Gastrocnemius medialis (tissue), 4 donors: ENCODE measurements around the gene MCU. TPM values are rescaled to one million over a fixed set of nuclear protein-coding genes. Genes with fewer than 3 reads are reported as not detected.
A peak's percentile ranks its signal among the peaks of the same experiment; 100 is the strongest.

Source experiments
- ATAC-seq, 2 donors: fragments of 150-250 bp; one replicate each; pipeline ENCODE4 v1.9.1; 2016
- DNase-seq, 2 donors: peaks; one replicate each; pipeline ENCODE4 v3.0.0-alpha.2; 2019
- H3K27ac ChIP-seq, 4 donors: fragments of 200-600 bp; sonication (generic); 1 replicate in 1 of 4; 2 replicates in 3 of 4; pipeline ENCODE4 v1.5.1; 2016 to 2018; ENCODE audit warnings: mild to moderate bottlenecking in 2 of 4, moderate library complexity in 1 of 4
- H3K27me3 ChIP-seq, 3 donors: fragments of 200-600 bp; sonication (generic) in 2 of 3; 1 replicate in 1 of 3; 2 replicates in 2 of 3; pipeline versions ENCODE4 v1.5.1 to v1.6.0; 2016 to 2019; ENCODE audit warnings: mild to moderate bottlenecking in 1 of 3, moderate library complexity in 1 of 3
- H3K36me3 ChIP-seq, 2 donors: fragments of 200-600 bp; sonication (generic) in 1 of 2; one replicate each; pipeline ENCODE4 v1.5.1; 2017 to 2018
- H3K4me1 ChIP-seq, 2 donors: fragments of 200-600 bp; sonication (generic) in 1 of 2; one replicate each; pipeline ENCODE4 v1.5.1; 2016 to 2017; ENCODE audit warnings: mild to moderate bottlenecking in 2 of 2
- H3K4me3 ChIP-seq, 4 donors: fragments of 200-600 bp; sonication (generic) in 3 of 4; 1 replicate in 1 of 4; 2 replicates in 3 of 4; pipeline ENCODE4 v1.5.1; 2016 to 2019; ENCODE audit warnings: mild to moderate bottlenecking in 2 of 4
- H3K9me3 ChIP-seq, 3 donors: fragments of 200-600 bp; sonication (generic) in 2 of 3; 1 replicate in 1 of 3; 2 replicates in 2 of 3; pipeline ENCODE4 v1.5.1; 2016 to 2019
- POLR2A ChIP-seq, 2 donors: fragments of 450-650 bp; IDR thresholded peaks; one replicate each; pipeline ENCODE4 v1.6.1; 2017; ENCODE audit warnings: antibody characterized with exemption in 2 of 2, mild to moderate bottlenecking in 2 of 2, moderate library complexity in 2 of 2
- in situ Hi-C, 4 donors: fragments of 200-750 bp; cut with MboI; loops; one replicate each; pipeline versions ENCODE4 v1.15.0 to v1.8.0; 2017; ENCODE audit warnings: low sequenced_read_pairs in 4 of 4
- intact Hi-C: fragments of 100-400 bp; cut with DNase I; formaldehyde crosslinking; loops from one replicate; pipeline ENCODE4 v1.15.1; 2023; ENCODE audit warnings: low total_unique reads
- total RNA-seq, 4 donors: library from RNA; depleted of rRNA; stranded (reverse); fragments of >200 nt; gene quantifications; one replicate each; pipeline versions ENCODE4 v1.1.0 to v1.2.3, GENCODE V29; 2016
- TF ChIP-seq, protein P1 (sequence below), 5 experiments: fragments of 450-650 bp in 3 of 5; fragments of 200-600 bp in 2 of 5; sonication (generic) in 2 of 5; IDR thresholded peaks in 4 of 5; conservative IDR thresholded peaks in 1 of 5; 1 replicate in 4 of 5; 2 replicates in 1 of 5; pipeline ENCODE4 v1.5.1; 2016 to 2019; ENCODE audit warnings: antibody characterized with exemption in 5 of 5, mild to moderate bottlenecking in 3 of 5, moderate library complexity in 3 of 5

Gene MCU
- total RNA-seq, 4 donors from 2014 or later = 25.1 to 61.3 (median 49.0) TPM

GRCh38 chr10:72730479-72730878 lies 38.5 kb downstream of the MCU start:
- H3K4me3 ChIP-seq = no peak overlapping the region
- ATAC-seq = no peak
- no peak for DNase-seq
- peak overlapping the region in 2 of 4 donors; percentile 34 to 83 for H3K27ac ChIP-seq
- in situ Hi-C loops = no loop called here
- H3K4me1 ChIP-seq = peaks cover 34 to 37% of the 10 kb centered on the region in 2 donors
- no peaks in the 10 kb centered on the region for H3K9me3 ChIP-seq
- no peaks in the 10 kb centered on the region for H3K27me3 ChIP-seq
- H3K36me3 ChIP-seq = no peaks in the 10 kb centered on the region
- intact Hi-C loops = no loop called here
- TF ChIP-seq, protein P1, sequence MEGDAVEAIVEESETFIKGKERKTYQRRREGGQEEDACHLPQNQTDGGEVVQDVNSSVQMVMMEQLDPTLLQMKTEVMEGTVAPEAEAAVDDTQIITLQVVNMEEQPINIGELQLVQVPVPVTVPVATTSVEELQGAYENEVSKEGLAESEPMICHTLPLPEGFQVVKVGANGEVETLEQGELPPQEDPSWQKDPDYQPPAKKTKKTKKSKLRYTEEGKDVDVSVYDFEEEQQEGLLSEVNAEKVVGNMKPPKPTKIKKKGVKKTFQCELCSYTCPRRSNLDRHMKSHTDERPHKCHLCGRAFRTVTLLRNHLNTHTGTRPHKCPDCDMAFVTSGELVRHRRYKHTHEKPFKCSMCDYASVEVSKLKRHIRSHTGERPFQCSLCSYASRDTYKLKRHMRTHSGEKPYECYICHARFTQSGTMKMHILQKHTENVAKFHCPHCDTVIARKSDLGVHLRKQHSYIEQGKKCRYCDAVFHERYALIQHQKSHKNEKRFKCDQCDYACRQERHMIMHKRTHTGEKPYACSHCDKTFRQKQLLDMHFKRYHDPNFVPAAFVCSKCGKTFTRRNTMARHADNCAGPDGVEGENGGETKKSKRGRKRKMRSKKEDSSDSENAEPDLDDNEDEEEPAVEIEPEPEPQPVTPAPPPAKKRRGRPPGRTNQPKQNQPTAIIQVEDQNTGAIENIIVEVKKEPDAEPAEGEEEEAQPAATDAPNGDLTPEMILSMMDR (IDR thresholded peaks at IDR 0.05 in 4 of 5, conservative IDR thresholded peaks at IDR 0.05 in 1 of 5) = no peak
- TF ChIP-seq POLR2A (IDR thresholded peaks at IDR 0.05) = no peak

DNA sequence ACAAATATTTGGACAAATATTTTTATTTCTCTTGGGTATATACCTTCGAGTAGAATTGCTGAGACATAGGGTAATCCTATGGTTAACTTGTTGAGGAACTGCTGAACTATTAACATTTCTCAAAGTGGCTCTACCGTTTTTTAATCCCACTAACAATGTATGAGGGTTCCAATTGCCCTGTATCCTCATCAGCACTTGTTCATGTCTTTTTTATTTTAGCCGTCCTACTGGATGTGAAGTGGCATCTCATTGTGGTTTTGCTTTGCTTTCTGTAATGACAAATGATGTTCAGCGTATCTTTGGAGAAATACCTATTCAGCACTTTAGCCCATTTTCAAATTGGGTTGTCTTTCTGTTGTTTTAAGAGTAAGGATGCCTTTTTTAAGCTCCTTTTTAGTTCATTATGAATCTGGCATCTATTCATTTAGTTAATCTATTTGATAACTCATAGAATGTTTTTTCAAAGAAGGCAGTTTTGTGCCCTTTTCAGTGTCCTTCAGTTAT lies 40.0 kb downstream of the MCU start:
- no peak for DNase-seq
- Histone ChIP-seq H3K9me3 (no peaks in the 10 kb centered on the region), H3K4me1 (peaks cover 37 to 42% of the 10 kb centered on the region in 2 donors), H3K4me3 (no peak overlapping the region), H3K27me3 (no peaks in the 10 kb centered on the region), H3K27ac (peak overlapping the region in 2 of 4 donors; percentile 83 to 90), H3K36me3 (no peaks in the 10 kb centered on the region)
- in situ Hi-C loops (no loop called here), intact Hi-C loops (no loop called here)
- ATAC-seq = no peak
- TF ChIP-seq, protein P1 (IDR thresholded peaks at IDR 0.05 in 4 of 5, conservative IDR thresholded peaks at IDR 0.05 in 1 of 5) = no peak
- no peak for TF ChIP-seq POLR2A (IDR thresholded peaks at IDR 0.05)

GRCh38 chr10:72732521-72732920 lies 40.6 kb downstream of the MCU start:
- Histone ChIP-seq H3K4me1 (peaks cover 36 to 42% of the 10 kb centered on the region in 2 donors), H3K27ac (peak overlapping the region in 2 of 4 donors; percentile 83 to 90), H3K36me3 (no peaks in the 10 kb centered on the region), H3K9me3 (no peaks in the 10 kb centered on the region), H3K27me3 (no peaks in the 10 kb centered on the region), H3K4me3 (no peak overlapping the region)
- TF ChIP-seq POLR2A (IDR thresholded peaks at IDR 0.05) = no peak
- TF ChIP-seq, protein P1 (IDR thresholded peaks at IDR 0.05 in 4 of 5, conservative IDR thresholded peaks at IDR 0.05 in 1 of 5) = no peak
- intact Hi-C loops = no loop called here
- in situ Hi-C loops = no loop called here
- DNase-seq = no peak
- ATAC-seq = no peak

DNA sequence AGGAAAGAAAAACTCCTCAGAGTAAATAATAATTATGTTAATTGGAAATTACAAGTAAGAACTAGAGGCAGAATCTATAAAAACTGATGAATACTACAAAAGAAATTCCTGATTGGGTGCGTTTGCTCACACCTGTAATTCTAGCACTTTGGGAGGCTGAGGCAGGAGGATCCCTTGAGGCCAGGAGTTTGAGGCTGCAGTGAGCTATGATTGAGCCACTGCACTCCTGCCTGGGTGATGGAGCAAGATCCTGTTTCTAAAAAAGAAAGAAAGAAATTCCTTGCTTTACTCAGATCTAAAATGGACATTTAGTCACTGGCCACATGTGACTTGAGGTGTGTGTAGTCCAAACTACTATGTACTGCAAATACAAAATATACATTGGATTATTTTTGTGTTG lies 42.0 kb downstream of the MCU start:
- H3K36me3 ChIP-seq = no peaks in the 10 kb centered on the region
- H3K27me3 ChIP-seq = no peaks in the 10 kb centered on the region
- peaks cover 45% of the 10 kb centered on the region in 2 donors for H3K4me1 ChIP-seq
- TF ChIP-seq POLR2A (IDR thresholded peaks at IDR 0.05) = no peak
- TF ChIP-seq, protein P1 (IDR thresholded peaks at IDR 0.05 in 4 of 5, conservative IDR thresholded peaks at IDR 0.05 in 1 of 5) = no peak
- no peak for ATAC-seq
- no peak for DNase-seq
- no peak overlapping the region for H3K4me3 ChIP-seq
- H3K27ac ChIP-seq = peak overlapping the region; percentile 83 to 90 (median 86)
- in situ Hi-C loops = no loop called here
- intact Hi-C loops = no loop called here
- H3K9me3 ChIP-seq = no peaks in the 10 kb centered on the region
